Measurements from ENCODE around the gene LHFPL2. TPM values are rescaled to one million over a fixed set of nuclear protein-coding genes. Genes with fewer than 3 reads are reported as not detected.

Gene LHFPL2
- total and polyA plus RNA-seq, 9 of the 15 experiments (the other 6 are each of a cell fraction or from before 2014, with no cell fraction given) = 1.0 to 6.6 (median 4.6) TPM

GRCh38 chr5:78669331-78669730, 20.8 kb upstream of the LHFPL2 start (continued):
- TF ChIP-seq LARP7 (IDR thresholded peaks at IDR 0.05) (0 out of 2 replicates have a peak, but pooled peaks have one; percentile 66), HINFP (tag; conservative IDR thresholded peaks at IDR 0.05; ENCODE audit: low read depth) (0 out of 2 replicates have a peak, but pooled peaks have one; percentile 24)

- WGBS (ENCODE audit: insufficient coverage, low coverage, missing lambda C conversion rate) = 38% methylated on average over 5 of the region's 5 CpGs
- peak in 2 of 4 experiments; percentile 59 to 62 for DNase-seq (ENCODE audit: extremely low read depth in 1 of 4, low spot score in 3 of 4)
- Histone ChIP-seq H3K36me3 (ENCODE audit: control insufficient read depth, insufficient read depth, low read length) (no peaks in the 10 kb centered on the region), H3K4me3 (no peak overlapping the region), H3K27me3 (ENCODE audit: control insufficient read depth in 2 of 2, insufficient read depth in 2 of 2, low read length in 2 of 2) (no peaks in the 10 kb centered on the region), H4K20me1 (replicated peaks; ENCODE audit: control insufficient read depth, insufficient read depth, low read length) (no peaks in the 10 kb centered on the region), H3K9me1 (ENCODE audit: control insufficient read depth, insufficient read depth, low read length) (no peaks in the 10 kb centered on the region), H3K4me1 (replicated peaks in 1 of 2; ENCODE audit: control insufficient read depth in 2 of 2, insufficient read depth in 2 of 2, low read length in 2 of 2) (peaks cover 8 to 20% of the 10 kb centered on the region in 2 experiments; a peak in 3 of 5 replicates), H3K79me2 (ENCODE audit: control insufficient read depth, insufficient read depth, low read length) (no peaks in the 10 kb centered on the region), H3K27ac (ENCODE audit: extremely low read depth, low read depth, low read length) (no peak overlapping the region; the same call in 2 of the 3 replicates), H3K9ac (ENCODE audit: insufficient read depth in 1 of 2, low read depth in 2 of 2, low read length in 2 of 2) (no peak overlapping the region; a peak in 1 of 4 replicates), H3K9me3 (replicated peaks; ENCODE audit: control insufficient read depth, insufficient read depth, low read depth, low read length) (no peaks in the 10 kb centered on the region), H3K4me2 (ENCODE audit: insufficient read depth, low read length) (peak overlapping the region; percentile 32; the same call in 1 of the 2 replicates), H2AFZ (ENCODE audit: low read depth, low read length) (peak overlapping the region; percentile 67)
- FAIRE-seq = peak; percentile 70
- in situ Hi-C loops (cut with MboI) (no loop called here), intact Hi-C loops (cut with micrococcal nuclease) (no loop called here)
- peak; percentile 84 for ATAC-seq
- POLR2A ChIA-PET = interaction anchor here (0.6 to 1.8 kb wide), 6 partner anchors 9 to 28 kb away, joined by 3 to 5 read pairs (median 3); no protein-coding TSS in a partner anchor
- CTCF ChIA-PET (ENCODE audit: low intra/inter-chr PET ratio) = no interaction called here
- no TSS peak for BruUV-seq (replicated peaks)
- TF ChIP-seq SMARCA4 (IDR thresholded peaks at IDR 0.05) = peak; percentile 64
- peak; percentile 33; the same call in 1 of the 2 replicates for TF ChIP-seq JUND (IDR thresholded peaks at IDR 0.05; ENCODE audit: borderline replicate concordance, low read depth, low read length)
- peak; percentile 44; the same call in 1 of the 3 replicates for TF ChIP-seq JUND (tag; IDR thresholded peaks at IDR 0.05; ENCODE audit: borderline replicate concordance, low read depth, low read length)
- TF ChIP-seq PHF21A (IDR thresholded peaks at IDR 0.05; ENCODE audit: borderline replicate concordance, low read depth) = 0 out of 2 replicates have a peak, but pooled peaks have one; percentile 9
- TF ChIP-seq MTA1 (IDR thresholded peaks at IDR 0.05; ENCODE audit: borderline replicate concordance) = 0 out of 2 replicates have a peak, but pooled peaks have one; percentile 21
- TF ChIP-seq KDM1A (IDR thresholded peaks at IDR 0.05) = peak; percentile 50 to 94; a peak in 3 of 4 replicates
- TF ChIP-seq TCF3 (CRISPR knock-in tag; IDR thresholded peaks at IDR 0.05) = 0 out of 2 replicates have a peak, but pooled peaks have one; percentile 10
- TF ChIP-seq CREB5 (CRISPR knock-in tag; IDR thresholded peaks at IDR 0.05) = no peak
- peak; percentile 35; the same call in 1 of the 2 replicates for TF ChIP-seq ZEB2 (IDR thresholded peaks at IDR 0.05)
- TF ChIP-seq NCOR1 (IDR thresholded peaks at IDR 0.05) = peak; percentile 32; the same call in 1 of the 2 replicates
- peak; percentile 26 for TF ChIP-seq PHF20 (IDR thresholded peaks at IDR 0.05; ENCODE audit: partially characterized antibody)
- no peak for TF ChIP-seq MCM5 (IDR thresholded peaks at IDR 0.05; ENCODE audit: low read depth)
- no peak for TF ChIP-seq TFAM (CRISPR knock-in tag; conservative IDR thresholded peaks at IDR 0.05)
- TF ChIP-seq ZNF239 (CRISPR knock-in tag; IDR thresholded peaks at IDR 0.05) = no peak
- 0 out of 2 replicates have a peak, but pooled peaks have one; percentile 5 for TF ChIP-seq CBFA2T3 (IDR thresholded peaks at IDR 0.05)
- TF ChIP-seq ZNF75A (CRISPR knock-in tag; IDR thresholded peaks at IDR 0.05) = no peak
- 0 out of 2 replicates have a peak, but pooled peaks have one; percentile 16 for TF ChIP-seq NFIC (IDR thresholded peaks at IDR 0.05)
- TF ChIP-seq NR2C2 (CRISPR knock-in tag; IDR thresholded peaks at IDR 0.05) = no peak
- peak; percentile 59 for TF ChIP-seq NR2C2 (tag; IDR thresholded peaks at IDR 0.05)
- no peak for TF ChIP-seq DACH1 (IDR thresholded peaks at IDR 0.05; ENCODE audit: partially characterized antibody)
Measured at GRCh38 chr5:78667461-78668103, 19.0 kb upstream of the LHFPL2 start.

Data from K562 (cell line).